DMS 273 (cell line): ENCODE results near the gene KBTBD4.
"Not testable (repeated sequence)": the region's sequence is repeated elsewhere in the genome, so short reads cannot be mapped to it uniquely, and the experiment has no call there.

Experiments
- DNase-seq: peaks from one replicate; lab custom pipeline; 2025; ENCODE audit not compliant: unreplicated experiment; lab: John Stamatoyannopoulos, UW

KBTBD4 gene

DNA sequence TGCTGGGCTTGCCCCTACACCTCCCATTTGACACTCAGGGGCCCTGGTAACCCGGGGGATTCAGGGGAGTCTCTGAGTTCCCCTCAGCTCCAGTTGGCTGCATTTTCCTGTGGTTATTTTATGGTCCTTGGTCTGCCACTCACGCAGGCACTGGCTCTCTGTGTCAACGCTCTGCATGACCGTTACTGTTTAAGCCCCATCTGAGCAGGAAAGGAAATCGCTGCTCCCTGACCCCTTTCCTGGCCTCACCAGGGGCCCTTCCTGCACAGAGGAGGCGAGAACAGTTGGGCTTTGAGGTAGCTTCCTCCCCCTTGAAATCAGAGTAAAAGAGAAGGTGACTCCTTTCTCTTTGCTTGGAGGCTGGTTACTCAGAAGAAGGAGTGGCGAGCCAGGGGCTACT, 13.0 kb upstream of the KBTBD4 start:
- DNase-seq, result no peak

GRCh38 chr11:47589977-47590861, 11.4 kb upstream of the KBTBD4 start:
- no peak for DNase-seq

DNA sequence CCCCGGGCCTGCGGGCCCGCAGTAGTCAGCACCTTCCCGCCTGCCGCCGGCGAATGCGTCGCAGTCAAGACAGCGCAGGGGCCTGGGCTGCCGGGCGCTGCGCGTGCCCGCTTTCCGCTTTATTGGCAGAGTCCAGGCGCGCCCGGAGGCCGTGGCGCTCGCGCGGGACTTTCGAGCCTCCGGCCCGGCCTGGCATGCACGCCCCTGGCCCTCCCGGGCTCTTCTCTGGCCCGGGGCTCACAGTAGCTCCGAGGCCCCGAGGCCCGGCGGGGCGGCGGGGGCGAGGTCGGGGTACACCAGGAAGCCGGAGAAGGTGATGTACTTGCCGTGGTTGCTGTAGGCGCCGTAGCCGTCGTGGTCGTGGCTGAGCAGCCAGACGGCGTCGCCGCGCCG, 10.8 kb upstream of the KBTBD4 start:
- DNase-seq, result no peak

DNA sequence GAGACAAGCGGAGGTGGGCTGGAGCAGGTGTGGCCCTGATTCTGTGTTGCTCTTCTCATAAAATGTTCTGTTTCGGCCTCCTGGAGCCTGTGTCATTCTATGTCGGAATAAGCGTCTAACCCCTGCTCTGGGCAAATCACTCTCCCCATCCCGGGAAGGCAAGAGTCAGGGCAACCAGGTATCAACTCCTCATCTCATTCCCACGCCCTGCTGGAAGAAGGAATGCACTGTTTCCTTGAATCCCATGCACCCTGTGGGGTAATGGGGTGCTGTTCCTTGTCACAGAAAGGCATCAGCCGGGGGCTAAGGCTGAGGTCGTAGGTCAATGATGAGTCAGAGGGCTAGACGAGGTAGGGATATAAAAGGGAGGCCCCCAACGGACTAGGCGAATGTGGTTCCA, 10.3 kb upstream of the KBTBD4 start:
- no peak for DNase-seq

- no peak for DNase-seq
These were observed 9.1 kb upstream of the KBTBD4 start for GRCh38 chr11:47587723-47588326.

- DNase-seq, result no peak
These were observed 8.4 kb upstream of the KBTBD4 start for GRCh38 chr11:47587039-47587716.

- DNase-seq, result peak; percentile 9
These were observed 7.5 kb upstream of the KBTBD4 start, which contains the start of gene FAM180B for GRCh38 chr11:47586098-47586855. Gene FAM180B (plus strand): TSS chr11:47586678. CDS start chr11:47586769, 91 bp downstream.

GRCh38 chr11:47583844-47584243, 5.1 kb upstream of the KBTBD4 start:
- no peak for DNase-seq

- peak; percentile 42 for DNase-seq
These were observed 1.2 kb downstream of the KBTBD4 start for GRCh38 chr11:47577460-47578041.

DNA sequence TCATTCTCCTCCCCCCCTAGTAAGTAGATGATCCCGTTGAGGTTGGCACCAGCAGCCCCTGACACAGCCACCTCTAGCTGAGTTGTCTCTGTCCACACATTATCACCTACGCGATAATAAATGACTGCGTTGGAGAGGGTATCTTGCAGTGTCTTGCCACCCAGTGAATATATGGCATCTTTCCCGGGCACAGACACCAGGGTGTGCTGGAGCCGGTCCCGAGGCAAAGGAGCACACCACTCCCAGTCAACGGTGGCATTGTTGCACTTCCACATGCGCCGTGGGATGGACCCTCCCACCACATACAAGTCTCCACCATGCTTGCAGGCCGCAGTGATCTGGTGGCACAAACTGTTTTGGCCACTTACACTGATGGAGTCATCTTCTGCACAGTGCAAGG, 5.4 kb downstream of the KBTBD4 start:
- DNase-seq, result no peak

GRCh38 chr11:47572715-47573255, 6.0 kb downstream of the KBTBD4 start:
- DNase-seq, result peak; percentile 63

- no peak for DNase-seq
These were observed 6.9 kb downstream of the KBTBD4 start for GRCh38 chr11:47571895-47572294.

- no peak for DNase-seq
These were observed 7.4 kb downstream of the KBTBD4 start for GRCh38 chr11:47571357-47571729.

- DNase-seq, result no peak
These were observed 8.0 kb downstream of the KBTBD4 start for GRCh38 chr11:47570651-47571356.

- no peak for DNase-seq
These were observed 9.1 kb downstream of the KBTBD4 start for GRCh38 chr11:47569646-47570045.

DNA sequence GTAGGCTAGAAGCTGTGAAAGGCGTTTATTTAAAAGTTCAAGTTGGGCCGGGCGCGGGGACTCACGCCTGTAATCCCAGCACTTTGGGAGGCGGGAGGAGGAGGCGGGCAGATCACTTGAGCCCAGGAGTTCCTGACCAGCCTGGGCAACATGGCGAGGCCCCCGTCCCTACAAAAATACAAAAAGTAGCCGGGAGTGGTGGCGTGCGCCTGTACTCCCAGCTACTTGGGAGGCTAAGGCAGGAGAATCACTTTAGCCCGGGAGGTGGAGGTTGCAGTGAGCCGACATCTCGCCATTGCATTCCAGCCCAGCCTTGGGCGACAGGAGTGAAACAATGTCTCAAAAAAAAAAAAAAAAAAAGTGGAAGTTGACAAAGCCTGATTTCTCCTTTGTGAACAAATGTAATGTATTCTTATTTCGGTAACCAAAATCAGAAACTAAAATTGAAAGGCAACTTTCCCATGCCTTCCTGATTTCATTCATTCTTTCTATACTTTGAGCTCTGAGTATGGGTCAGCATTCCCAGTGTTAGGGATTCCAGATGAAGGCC, 12.5 kb downstream of the KBTBD4 start:
- DNase-seq, result no peak

DNA sequence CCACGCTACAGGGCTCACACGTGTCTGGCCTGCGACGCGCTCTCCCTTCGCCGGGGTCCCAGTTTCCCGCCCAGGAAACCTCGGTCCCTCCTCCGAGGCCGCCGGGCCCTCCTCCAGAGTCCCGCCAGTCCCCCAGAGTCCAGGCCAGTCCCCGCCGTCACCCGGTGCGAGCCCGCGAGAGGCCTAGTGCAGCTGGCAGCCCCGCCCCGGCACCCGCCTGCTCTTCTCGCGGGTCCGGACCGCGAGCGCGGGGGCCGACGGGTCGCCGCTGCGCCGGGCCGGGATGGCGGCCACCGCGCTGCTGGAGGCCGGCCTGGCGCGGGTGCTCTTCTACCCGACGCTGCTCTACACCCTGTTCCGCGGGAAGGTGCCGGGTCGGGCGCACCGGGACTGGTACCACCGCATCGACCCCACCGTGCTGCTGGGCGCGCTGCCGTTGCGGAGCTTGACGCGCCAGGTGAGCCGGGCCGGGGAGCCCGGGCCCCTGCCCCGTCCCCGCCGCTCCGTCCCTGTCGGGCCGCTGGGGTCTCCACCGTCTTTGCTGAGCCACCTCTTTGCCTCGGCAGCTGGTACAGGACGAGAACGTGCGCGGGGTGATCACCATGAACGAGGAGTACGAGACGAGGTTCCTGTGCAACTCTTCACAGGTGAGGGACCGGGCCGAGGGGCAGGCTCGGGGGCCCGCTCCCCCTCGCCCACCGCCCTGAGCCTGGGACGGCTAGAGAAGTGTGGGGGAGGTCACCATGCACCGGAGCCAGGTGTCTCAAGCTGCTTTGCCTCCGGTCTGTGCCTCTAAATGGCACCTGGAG, 13.2 kb downstream of the KBTBD4 start, which contains the start of gene PTPMT1:
TSS of gene PTPMT1 (plus strand) at position 260 of the 809 bp plus-strand sequence. CDS start at position 284, 24 bp downstream.
- peak; percentile 80 for DNase-seq

DNA sequence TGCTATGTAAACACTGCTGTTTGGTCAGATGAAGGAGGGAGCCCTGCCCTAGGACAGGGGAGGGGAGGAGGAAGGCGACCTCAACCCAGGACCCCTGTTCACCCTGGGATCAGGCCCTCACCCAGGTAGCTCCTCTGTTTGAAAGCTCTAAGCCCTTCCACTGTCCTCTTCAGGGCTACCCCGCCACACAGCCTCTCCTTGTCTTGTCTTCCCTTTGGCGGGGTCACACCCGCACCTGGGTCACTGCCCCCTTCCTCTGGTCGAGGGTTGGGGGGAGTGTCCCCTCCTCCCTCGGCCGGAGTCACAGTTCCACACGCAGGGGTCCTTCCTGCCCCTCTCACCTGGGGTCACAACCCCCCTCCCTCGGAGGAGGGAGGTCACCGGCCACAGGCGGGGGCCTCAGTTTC, 13.8 kb downstream of the KBTBD4 start:
- no peak for DNase-seq

DNA sequence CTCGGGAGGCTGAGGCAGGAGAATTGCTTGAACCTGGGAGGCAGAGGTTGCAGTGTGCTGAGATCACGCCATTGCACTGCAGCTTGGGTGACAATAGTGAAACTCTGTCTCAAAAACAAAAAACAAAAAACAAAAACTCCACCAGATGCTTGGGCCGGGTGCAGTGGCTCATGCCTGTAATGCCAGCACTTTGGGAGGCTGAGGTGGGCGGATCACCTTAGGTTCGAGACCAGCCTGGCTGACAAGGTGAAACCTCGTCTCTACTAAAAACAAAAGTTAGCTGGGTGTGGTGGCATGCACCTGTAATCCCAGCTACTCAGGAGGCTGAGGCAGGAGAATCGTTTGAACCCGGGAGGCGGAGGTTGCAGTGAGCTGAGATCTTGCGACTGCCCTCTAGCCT, 14.4 kb downstream of the KBTBD4 start:
- not testable (repeated sequence) for DNase-seq
